ENCODE measurements around the gene SPIRE1.

The SPIRE1 gene

DNA sequence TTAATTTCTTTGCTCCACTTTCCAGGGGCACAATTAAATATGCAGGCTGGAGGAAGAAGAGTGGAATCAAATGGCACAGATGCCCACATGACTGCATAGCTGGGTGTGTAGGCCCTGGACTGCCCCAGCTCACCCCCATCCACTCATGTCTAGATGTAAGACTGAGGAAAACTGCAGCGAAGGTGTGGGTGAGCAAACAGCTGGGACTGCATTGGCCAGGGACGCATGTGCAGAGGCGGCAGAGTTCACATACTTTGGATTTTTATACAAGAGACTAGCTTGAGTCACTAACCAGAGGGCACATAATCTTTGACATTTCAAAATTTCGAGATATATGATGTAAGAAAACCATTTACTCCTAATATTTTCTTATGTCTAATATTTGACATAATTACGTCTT lies 60.1 kb downstream of the SPIRE1 start (continued):
- TF ChIP-seq BACH2 (CRISPR knock-in tag; IDR thresholded peaks at IDR 0.05; ENCODE audit: borderline replicate concordance) (no peak), PPARA (CRISPR knock-in tag; IDR thresholded peaks at IDR 0.05; ENCODE audit: borderline replicate concordance) (no peak)

DNA sequence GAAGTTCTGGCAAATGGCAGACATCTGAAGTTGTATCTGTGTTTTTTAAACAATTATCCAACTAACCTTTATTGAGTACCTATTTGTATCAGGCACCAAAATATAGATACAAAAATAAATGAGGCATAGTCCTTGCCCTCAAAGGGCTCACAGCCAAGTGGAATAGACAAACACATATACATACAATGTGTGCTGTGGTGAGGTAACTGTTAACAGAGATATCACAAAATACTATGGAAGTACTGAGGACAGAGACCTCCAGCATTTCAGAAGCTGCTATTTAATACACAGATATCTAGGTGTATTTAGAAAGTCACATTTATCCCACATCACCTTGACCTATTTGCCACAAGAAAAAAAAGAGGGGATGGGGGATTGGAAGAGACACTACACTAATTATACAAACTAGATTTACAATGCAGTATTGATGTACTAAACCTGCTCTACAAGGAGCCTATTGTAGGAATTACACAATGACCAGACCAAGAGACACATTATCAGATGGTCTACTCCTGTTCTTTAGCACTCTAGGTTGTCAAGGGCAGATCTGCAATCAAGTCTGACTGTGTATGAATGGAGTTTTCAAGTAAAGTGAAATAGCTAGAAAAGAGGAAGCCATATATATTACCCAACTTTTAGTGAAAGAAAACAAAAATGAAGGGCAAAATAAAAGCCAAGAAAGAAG lies 62.2 kb downstream of the SPIRE1 start:
- no peak for TF ChIP-seq SNAI2 (CRISPR knock-in tag; IDR thresholded peaks at IDR 0.05)
- no peak for TF ChIP-seq ISL1 (CRISPR knock-in tag; IDR thresholded peaks at IDR 0.05)
- no peak for TF ChIP-seq ZFP3 (CRISPR knock-in tag; IDR thresholded peaks at IDR 0.05)
- no peak for TF ChIP-seq OSR1 (CRISPR knock-in tag; IDR thresholded peaks at IDR 0.05)
- TF ChIP-seq PPARA (CRISPR knock-in tag; IDR thresholded peaks at IDR 0.05; ENCODE audit: borderline replicate concordance) = no peak
- TF ChIP-seq GLIS3 (CRISPR knock-in tag; IDR thresholded peaks at IDR 0.05) = no peak
- TF ChIP-seq, protein P1, sequence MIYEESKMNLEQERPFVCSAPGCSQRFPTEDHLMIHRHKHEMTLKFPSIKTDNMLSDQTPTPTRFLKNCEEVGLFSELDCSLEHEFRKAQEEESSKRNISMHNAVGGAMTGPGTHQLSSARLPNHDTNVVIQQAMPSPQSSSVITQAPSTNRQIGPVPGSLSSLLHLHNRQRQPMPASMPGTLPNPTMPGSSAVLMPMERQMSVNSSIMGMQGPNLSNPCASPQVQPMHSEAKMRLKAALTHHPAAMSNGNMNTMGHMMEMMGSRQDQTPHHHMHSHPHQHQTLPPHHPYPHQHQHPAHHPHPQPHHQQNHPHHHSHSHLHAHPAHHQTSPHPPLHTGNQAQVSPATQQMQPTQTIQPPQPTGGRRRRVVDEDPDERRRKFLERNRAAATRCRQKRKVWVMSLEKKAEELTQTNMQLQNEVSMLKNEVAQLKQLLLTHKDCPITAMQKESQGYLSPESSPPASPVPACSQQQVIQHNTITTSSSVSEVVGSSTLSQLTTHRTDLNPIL (CRISPR knock-in tag; IDR thresholded peaks at IDR 0.05; ENCODE audit: low read depth) = no peak
- TF ChIP-seq TOX (CRISPR knock-in tag; IDR thresholded peaks at IDR 0.05; ENCODE audit: borderline replicate concordance) = no peak
- TF ChIP-seq CSDC2 (CRISPR knock-in tag; IDR thresholded peaks at IDR 0.05) = no peak
- no peak for TF ChIP-seq BACH2 (CRISPR knock-in tag; IDR thresholded peaks at IDR 0.05; ENCODE audit: borderline replicate concordance)
- TF ChIP-seq, protein P2, sequence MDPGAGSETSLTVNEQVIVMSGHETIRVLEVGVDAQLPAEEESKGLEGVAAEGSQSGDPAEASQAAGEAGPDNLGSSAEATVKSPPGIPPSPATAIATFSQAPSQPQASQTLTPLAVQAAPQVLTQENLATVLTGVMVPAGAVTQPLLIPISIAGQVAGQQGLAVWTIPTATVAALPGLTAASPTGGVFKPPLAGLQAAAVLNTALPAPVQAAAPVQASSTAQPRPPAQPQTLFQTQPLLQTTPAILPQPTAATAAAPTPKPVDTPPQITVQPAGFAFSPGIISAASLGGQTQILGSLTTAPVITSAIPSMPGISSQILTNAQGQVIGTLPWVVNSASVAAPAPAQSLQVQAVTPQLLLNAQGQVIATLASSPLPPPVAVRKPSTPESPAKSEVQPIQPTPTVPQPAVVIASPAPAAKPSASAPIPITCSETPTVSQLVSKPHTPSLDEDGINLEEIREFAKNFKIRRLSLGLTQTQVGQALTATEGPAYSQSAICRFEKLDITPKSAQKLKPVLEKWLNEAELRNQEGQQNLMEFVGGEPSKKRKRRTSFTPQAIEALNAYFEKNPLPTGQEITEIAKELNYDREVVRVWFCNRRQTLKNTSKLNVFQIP (CRISPR knock-in tag; IDR thresholded peaks at IDR 0.05; ENCODE audit: borderline replicate concordance, low read depth) = no peak
- TF ChIP-seq, protein P3, sequence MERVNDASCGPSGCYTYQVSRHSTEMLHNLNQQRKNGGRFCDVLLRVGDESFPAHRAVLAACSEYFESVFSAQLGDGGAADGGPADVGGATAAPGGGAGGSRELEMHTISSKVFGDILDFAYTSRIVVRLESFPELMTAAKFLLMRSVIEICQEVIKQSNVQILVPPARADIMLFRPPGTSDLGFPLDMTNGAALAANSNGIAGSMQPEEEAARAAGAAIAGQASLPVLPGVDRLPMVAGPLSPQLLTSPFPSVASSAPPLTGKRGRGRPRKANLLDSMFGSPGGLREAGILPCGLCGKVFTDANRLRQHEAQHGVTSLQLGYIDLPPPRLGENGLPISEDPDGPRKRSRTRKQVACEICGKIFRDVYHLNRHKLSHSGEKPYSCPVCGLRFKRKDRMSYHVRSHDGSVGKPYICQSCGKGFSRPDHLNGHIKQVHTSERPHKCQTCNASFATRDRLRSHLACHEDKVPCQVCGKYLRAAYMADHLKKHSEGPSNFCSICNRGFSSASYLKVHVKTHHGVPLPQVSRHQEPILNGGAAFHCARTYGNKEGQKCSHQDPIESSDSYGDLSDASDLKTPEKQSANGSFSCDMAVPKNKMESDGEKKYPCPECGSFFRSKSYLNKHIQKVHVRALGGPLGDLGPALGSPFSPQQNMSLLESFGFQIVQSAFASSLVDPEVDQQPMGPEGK (CRISPR knock-in tag; IDR thresholded peaks at IDR 0.05; ENCODE audit: borderline replicate concordance) = no peak
- no peak for TF ChIP-seq RARB (CRISPR knock-in tag; IDR thresholded peaks at IDR 0.05)
- TF ChIP-seq ARNTL (CRISPR knock-in tag; IDR thresholded peaks at IDR 0.05; ENCODE audit: borderline replicate concordance, low read depth) = no peak
- no peak for TF ChIP-seq TCF4 (CRISPR knock-in tag; IDR thresholded peaks at IDR 0.05; ENCODE audit: borderline replicate concordance)
- TF ChIP-seq ZNF8 (CRISPR knock-in tag; IDR thresholded peaks at IDR 0.05) = no peak
- no peak for TF ChIP-seq ESRRG (CRISPR knock-in tag; IDR thresholded peaks at IDR 0.05)
- TF ChIP-seq ZC3H10 (CRISPR knock-in tag; IDR thresholded peaks at IDR 0.05) = no peak
- TF ChIP-seq, protein P4, sequence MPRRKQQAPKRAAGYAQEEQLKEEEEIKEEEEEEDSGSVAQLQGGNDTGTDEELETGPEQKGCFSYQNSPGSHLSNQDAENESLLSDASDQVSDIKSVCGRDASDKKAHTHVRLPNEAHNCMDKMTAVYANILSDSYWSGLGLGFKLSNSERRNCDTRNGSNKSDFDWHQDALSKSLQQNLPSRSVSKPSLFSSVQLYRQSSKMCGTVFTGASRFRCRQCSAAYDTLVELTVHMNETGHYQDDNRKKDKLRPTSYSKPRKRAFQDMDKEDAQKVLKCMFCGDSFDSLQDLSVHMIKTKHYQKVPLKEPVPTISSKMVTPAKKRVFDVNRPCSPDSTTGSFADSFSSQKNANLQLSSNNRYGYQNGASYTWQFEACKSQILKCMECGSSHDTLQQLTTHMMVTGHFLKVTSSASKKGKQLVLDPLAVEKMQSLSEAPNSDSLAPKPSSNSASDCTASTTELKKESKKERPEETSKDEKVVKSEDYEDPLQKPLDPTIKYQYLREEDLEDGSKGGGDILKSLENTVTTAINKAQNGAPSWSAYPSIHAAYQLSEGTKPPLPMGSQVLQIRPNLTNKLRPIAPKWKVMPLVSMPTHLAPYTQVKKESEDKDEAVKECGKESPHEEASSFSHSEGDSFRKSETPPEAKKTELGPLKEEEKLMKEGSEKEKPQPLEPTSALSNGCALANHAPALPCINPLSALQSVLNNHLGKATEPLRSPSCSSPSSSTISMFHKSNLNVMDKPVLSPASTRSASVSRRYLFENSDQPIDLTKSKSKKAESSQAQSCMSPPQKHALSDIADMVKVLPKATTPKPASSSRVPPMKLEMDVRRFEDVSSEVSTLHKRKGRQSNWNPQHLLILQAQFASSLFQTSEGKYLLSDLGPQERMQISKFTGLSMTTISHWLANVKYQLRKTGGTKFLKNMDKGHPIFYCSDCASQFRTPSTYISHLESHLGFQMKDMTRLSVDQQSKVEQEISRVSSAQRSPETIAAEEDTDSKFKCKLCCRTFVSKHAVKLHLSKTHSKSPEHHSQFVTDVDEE (CRISPR knock-in tag; IDR thresholded peaks at IDR 0.05) = no peak
- no peak for ATAC-seq

DNA sequence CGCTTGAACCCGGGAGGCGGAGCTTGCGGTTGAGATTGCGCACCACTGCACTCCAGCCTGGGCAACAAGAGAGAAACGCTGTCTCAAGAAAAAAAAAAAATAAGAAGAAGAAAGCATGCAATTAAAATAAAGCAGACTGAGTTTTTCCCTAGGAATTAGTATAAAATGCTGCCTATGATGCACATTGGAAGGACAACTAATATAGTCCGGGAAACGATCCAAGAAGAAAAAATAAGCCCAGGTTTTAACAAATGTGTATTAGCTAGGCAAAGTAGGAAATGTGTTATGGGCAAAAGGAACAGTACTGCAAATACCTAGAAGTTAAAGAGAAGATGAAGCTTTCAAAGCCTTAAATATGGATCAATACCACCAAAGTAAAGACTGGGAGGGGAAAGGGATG lies 64.0 kb downstream of the SPIRE1 start:
- no peak for TF ChIP-seq ZC3H10 (CRISPR knock-in tag; IDR thresholded peaks at IDR 0.05)
- no peak for TF ChIP-seq TOX (CRISPR knock-in tag; IDR thresholded peaks at IDR 0.05; ENCODE audit: borderline replicate concordance)
- no peak for ATAC-seq

DNA sequence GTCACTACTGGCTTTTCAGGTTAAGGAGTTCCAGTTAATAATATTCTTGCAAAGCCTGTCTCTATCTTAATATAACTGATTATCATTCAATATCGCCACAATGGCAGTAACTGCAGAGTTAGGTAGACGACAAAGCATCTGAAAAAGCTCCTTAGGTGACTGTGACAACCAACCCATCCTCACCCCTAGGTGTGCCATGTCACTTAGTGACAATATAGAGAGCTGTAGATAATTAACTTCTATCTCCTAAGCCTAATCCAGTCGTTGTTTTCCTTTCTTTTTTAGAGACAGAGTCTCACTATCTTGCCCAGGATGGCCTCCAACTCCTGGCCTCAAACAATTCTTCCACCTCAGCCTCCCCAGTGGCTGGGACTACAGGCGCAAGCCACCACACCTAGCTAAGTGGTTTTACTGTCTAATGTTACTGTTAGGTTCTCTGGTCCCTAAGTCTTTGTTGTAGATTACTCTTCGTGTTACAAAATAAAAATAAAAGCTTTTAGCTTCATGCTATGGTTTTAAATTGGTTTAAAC lies 65.2 kb downstream of the SPIRE1 start:
- ATAC-seq = no peak
- TF ChIP-seq ZFP3 (CRISPR knock-in tag; IDR thresholded peaks at IDR 0.05) = no peak
- no peak for TF ChIP-seq SNAI2 (CRISPR knock-in tag; IDR thresholded peaks at IDR 0.05)
- TF ChIP-seq BACH2 (CRISPR knock-in tag; IDR thresholded peaks at IDR 0.05; ENCODE audit: borderline replicate concordance) = no peak
- no peak for TF ChIP-seq ZFP30 (CRISPR knock-in tag; IDR thresholded peaks at IDR 0.05)
- TF ChIP-seq, protein P2 (CRISPR knock-in tag; IDR thresholded peaks at IDR 0.05; ENCODE audit: borderline replicate concordance, low read depth) = no peak
- TF ChIP-seq CSDC2 (CRISPR knock-in tag; IDR thresholded peaks at IDR 0.05) = no peak
- TF ChIP-seq, protein P3 (CRISPR knock-in tag; IDR thresholded peaks at IDR 0.05; ENCODE audit: borderline replicate concordance) = no peak
- TF ChIP-seq, protein P4 (CRISPR knock-in tag; IDR thresholded peaks at IDR 0.05) = no peak
- TF ChIP-seq ISL1 (CRISPR knock-in tag; IDR thresholded peaks at IDR 0.05) = no peak
